HepG2 (cell line): ENCODE results near the gene R3HCC1L. TPM values are rescaled to one million over a fixed set of nuclear protein-coding genes. Genes with fewer than 3 reads are reported as not detected.

Source experiments
- ATAC-seq: fragments of 200-7000 bp; cut with Tn5 transposase; 3 replicates; pipeline ENCODE4 v1.9.1; 2020; ENCODE audit warnings: mild to moderate bottlenecking, moderate library complexity
- BruUV-seq: library from RNA; stranded (reverse); fragments of 400-500 nt; replicated peaks from 2 replicates; lab custom pipeline; 2021; lab: Mats Ljungman, UMichigan
- CTCF ChIA-PET: fragments of 300-600 bp; formaldehyde crosslinking; extraction: SDS; loops from one replicate; lab custom pipeline; 2021; ENCODE audit warnings: low total read pairs, inconsistent platforms, low intra/inter-chr PET ratio; lab: Yijun Ruan, JAX
- POLR2A ChIA-PET: fragments of 350-600 bp; sonication (Branson Sonifier 250); formaldehyde crosslinking; loops from one replicate; lab custom pipeline; 2020; ENCODE audit warnings: antibody characterized with exemption, inconsistent platforms; lab: Yijun Ruan, JAX
- DNase-seq: peaks from one replicate; pipeline ENCODE4 v3.0.0-alpha.2; 2015; ENCODE audit warnings: low spot score
- FAIRE-seq: peaks from 3 replicates; lab custom pipeline; 2011; peaks lifted over from hg19 to GRCh38; lab: Jason Lieb, UNC
- H2AFZ ChIP-seq: one replicate; pipeline ENCODE4 v1.6.1; 2011; ENCODE audit warnings: low read length, inconsistent platforms
- H3K27ac ChIP-seq: fragments of 300-600 bp; 3 replicates; pipeline ENCODE4 v1.8.0; 2011; ENCODE audit warnings: mixed run types, mild to moderate bottlenecking, mixed read lengths, low read length, inconsistent platforms; ENCODE audit not compliant: insufficient read depth; ENCODE audit errors: extremely low read length
- H3K27me3 ChIP-seq, 2 experiments: fragments of 200-600 bp in 1 of 2; 2 replicates in 1 of 2; 3 replicates in 1 of 2; pipeline versions ENCODE4 v1.6.0 to v1.8.0; 2011; ENCODE audit warnings: low read length in 2 of 2, mild to moderate bottlenecking in 2 of 2, moderate library complexity in 2 of 2, inconsistent platforms in 1 of 2; ENCODE audit not compliant: insufficient read depth in 2 of 2, control insufficient read depth in 1 of 2
- H3K36me3 ChIP-seq, 2 experiments: fragments of 200-600 bp in 1 of 2; replicated peaks in 1 of 2; 2 replicates in 1 of 2; 3 replicates in 1 of 2; pipeline versions ENCODE4 v1.5.1 to v1.8.0; 2011; ENCODE audit warnings: low read length in 2 of 2, inconsistent platforms in 1 of 2; ENCODE audit not compliant: insufficient read depth in 2 of 2, control insufficient read depth in 1 of 2
- H3K4me1 ChIP-seq: 2 replicates; pipeline ENCODE4 v1.5.1; 2012; ENCODE audit warnings: low read length, inconsistent platforms; ENCODE audit not compliant: insufficient read depth
- H3K4me2 ChIP-seq: 2 replicates; pipeline ENCODE4 v1.6.0; 2011; ENCODE audit warnings: low read depth, low read length, inconsistent platforms
- H3K4me3 ChIP-seq, 3 experiments: fragments of 200-600 bp in 1 of 3; sonication (generic), shearing (Covaris generic) in 1 of 3; replicated peaks in 1 of 3; 2 replicates each; pipeline ENCODE4 v1.5.1; 2011 to 2016; ENCODE audit warnings: low read length in 3 of 3, inconsistent platforms in 2 of 3, low read depth in 2 of 3, mild to moderate bottlenecking in 2 of 3, control low read depth in 1 of 3, mixed read lengths in 1 of 3; ENCODE audit not compliant: insufficient read depth in 1 of 3
- H3K79me2 ChIP-seq: one replicate; pipeline ENCODE4 v1.6.1; 2011; ENCODE audit warnings: low read length, inconsistent platforms; ENCODE audit not compliant: insufficient read depth
- H3K9ac ChIP-seq: 2 replicates; pipeline ENCODE4 v1.6.0; 2011; ENCODE audit warnings: mild to moderate bottlenecking, low read depth, low read length, inconsistent platforms; ENCODE audit not compliant: insufficient read depth
- H3K9me3 ChIP-seq: 2 replicates; pipeline ENCODE4 v1.5.1; 2012; ENCODE audit warnings: mild to moderate bottlenecking, low read length
- H4K20me1 ChIP-seq: 2 replicates; pipeline ENCODE4 v1.6.0; 2011; ENCODE audit warnings: inconsistent platforms, mild to moderate bottlenecking, low read length, moderate library complexity; ENCODE audit not compliant: insufficient read depth
- ADNP ChIP-seq: sonication (generic); formaldehyde crosslinking; IDR thresholded peaks from 2 replicates; pipeline ENCODE4 v1.4.0; 2020; ENCODE audit warnings: missing genetic modification reagents
- CCDC6 ChIP-seq: sonication (generic); formaldehyde crosslinking; IDR thresholded peaks from 2 replicates; pipeline ENCODE4 v1.8.1; 2022; ENCODE audit warnings: mild to moderate bottlenecking, missing genetic modification reagents, moderate library complexity
- GATA4 ChIP-seq: sonication (generic); IDR thresholded peaks from 2 replicates; pipeline ENCODE4 v1.6.1; 2016; ENCODE audit warnings: antibody characterized with exemption, low read depth, borderline replicate concordance
- MIER3 ChIP-seq: IDR thresholded peaks from 2 replicates; pipeline ENCODE4 v1.6.1; 2016; ENCODE audit warnings: missing compliant biosample characterization, borderline replicate concordance
- NFRKB ChIP-seq: fragments of 450-650 bp; IDR thresholded peaks from 2 replicates; pipeline ENCODE4 v1.6.1; 2017
- PHF8 ChIP-seq: sonication (generic); formaldehyde crosslinking; IDR thresholded peaks from 2 replicates; pipeline ENCODE4 v1.5.0; 2020; ENCODE audit warnings: missing genetic modification reagents
- ZFAT ChIP-seq: sonication (generic); formaldehyde crosslinking; conservative IDR thresholded peaks from 2 replicates; pipeline ENCODE4 v1.8.1; 2023; ENCODE audit warnings: missing genetic modification reagents, inconsistent platforms
- ZNF431 ChIP-seq: sonication (generic); formaldehyde crosslinking; IDR thresholded peaks from 2 replicates; pipeline ENCODE4 v1.9.0; 2022; ENCODE audit warnings: missing genetic modification reagents, low read depth, mild to moderate bottlenecking, borderline replicate concordance
- ZNF619 ChIP-seq: sonication (generic); formaldehyde crosslinking; IDR thresholded peaks from 2 replicates; pipeline ENCODE4 v1.4.0; 2020; ENCODE audit warnings: mild to moderate bottlenecking, missing genetic modification reagents
- ZZZ3 ChIP-seq: sonication (generic); formaldehyde crosslinking; IDR thresholded peaks from 2 replicates; pipeline ENCODE4 v1.4.0; 2020; ENCODE audit warnings: missing genetic modification reagents, mild to moderate bottlenecking, borderline replicate concordance
- WGBS: methylation state at CpG from one replicate; pipeline ENCODE4 v1.1.6; 2017; ENCODE audit warnings: low lambda C conversion rate; 5-methylcytosine and 5-hydroxymethylcytosine counted together
- in situ Hi-C: cut with HindIII; loops from 2 replicates; pipeline ENCODE4 v1.10.0; 2017; ENCODE audit warnings: low pct_unique_long_range_greater_than_20kb; ENCODE audit not compliant: extremely low pct_ligation_motif_present
- intact Hi-C: fragments of 100-400 bp; cut with micrococcal nuclease; formaldehyde crosslinking; loops from one replicate; pipeline ENCODE4 v1.10.0; 2022; ENCODE audit not compliant: unreplicated experiment
- polyA plus RNA-seq, 8 experiments: library from polyadenylated mRNA; depleted of rRNA in 3 of 8; stranded (reverse) in 7 of 8; unstranded in 1 of 8; fragments of >200 nt; fragmentation: Illumina TruSeq in 4 of 8; extraction: Trizol in 4 of 8; gene quantifications; 2 replicates each; pipeline versions ENCODE4 v1.2.1 to v1.2.3, GENCODE V29; 2011 to 2016; ENCODE audit warnings: low read depth in 4 of 8, missing spikeins in 1 of 8, mixed read lengths in 1 of 8; ENCODE audit not compliant: insufficient read depth in 1 of 8
- total RNA-seq, 5 experiments: library from RNA; depleted of rRNA; stranded (reverse); fragments of >200 nt; fragmentation: Illumina TruSeq; extraction: Trizol; gene quantifications; 2 replicates each; pipeline ENCODE4 v1.2.3, GENCODE V29; 2016; ENCODE audit warnings: low read depth in 1 of 5
- TF ChIP-seq, protein P1 (sequence below): sonication (generic); formaldehyde crosslinking; conservative IDR thresholded peaks from 2 replicates; pipeline ENCODE4 v1.4.0; 2020; ENCODE audit warnings: missing genetic modification reagents
- TF ChIP-seq, protein P2 (sequence below): sonication (generic); formaldehyde crosslinking; IDR thresholded peaks from 2 replicates; pipeline ENCODE4 v1.4.0; 2020; ENCODE audit warnings: mild to moderate bottlenecking, low read depth, missing genetic modification reagents
- TF ChIP-seq, protein P3 (sequence below): sonication (generic); formaldehyde crosslinking; IDR thresholded peaks from 2 replicates; pipeline ENCODE4 v1.9.0; 2021; ENCODE audit warnings: mild to moderate bottlenecking, missing genetic modification reagents
- TF ChIP-seq, protein P4 (sequence below): sonication (generic); formaldehyde crosslinking; conservative IDR thresholded peaks from 2 replicates; pipeline ENCODE4 v1.8.0; 2022; ENCODE audit warnings: missing genetic modification reagents

The R3HCC1L gene
- total and polyA plus RNA-seq, 2 of the 13 experiments (the other 11 are each of a cell fraction or from before 2014, with no cell fraction given): 6.5 to 12.2 TPM

DNA sequence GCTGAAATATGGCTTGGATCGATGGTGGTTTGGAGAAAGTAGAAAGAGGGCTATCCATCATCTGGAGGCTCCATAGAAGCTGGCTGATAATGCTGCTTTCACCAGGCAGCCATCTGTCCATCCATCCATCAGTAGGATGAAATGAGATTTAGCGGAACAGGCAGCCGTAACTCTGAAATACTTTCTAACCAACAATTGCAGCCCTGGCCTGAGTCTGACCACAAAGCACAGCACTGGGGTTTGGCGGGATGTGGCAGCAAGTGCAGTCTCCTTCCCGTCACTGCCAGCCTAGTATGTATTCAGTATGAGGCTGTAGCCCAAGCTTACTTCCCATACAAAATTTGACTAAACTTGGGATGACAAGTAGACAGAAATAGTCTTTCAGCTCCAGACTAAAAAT is 38.0 kb downstream of the R3HCC1L start:
- in situ Hi-C loops: loop anchor here (5.0 kb wide), 1 partner anchor 135 kb away; no protein-coding TSS in a partner anchor
- H3K27me3 ChIP-seq: no peaks in the 10 kb centered on the region
- no peaks in the 10 kb centered on the region for H3K4me1 ChIP-seq
- POLR2A ChIA-PET: no interaction called here
- no peak overlapping the region for H3K9ac ChIP-seq
- H3K36me3 ChIP-seq: peaks cover 0 to 4% of the 10 kb centered on the region in 2 experiments; a peak in 2 of 5 replicates
- FAIRE-seq (no peak), DNase-seq (no peak), ATAC-seq (no peak)
- H2AFZ ChIP-seq: no peak overlapping the region
- no peak overlapping the region for H3K4me3 ChIP-seq
- H3K27ac ChIP-seq: no peak overlapping the region
- no TSS peak for BruUV-seq
- no peaks in the 10 kb centered on the region for H3K9me3 ChIP-seq
- CTCF ChIA-PET: interaction anchor here (2.6 kb wide), 1 partner anchor 137 kb away, joined by 30 read pairs; no protein-coding TSS in a partner anchor
- H4K20me1 ChIP-seq: no peaks in the 10 kb centered on the region
- no peaks in the 10 kb centered on the region for H3K79me2 ChIP-seq
- intact Hi-C loops: no loop called here
- no peak overlapping the region for H3K4me2 ChIP-seq
- WGBS: 97% methylated on average over 5 of the region's 5 CpGs
- TF ChIP-seq ZNF619 (CRISPR knock-in tag): no peak
- TF ChIP-seq, protein P1, sequence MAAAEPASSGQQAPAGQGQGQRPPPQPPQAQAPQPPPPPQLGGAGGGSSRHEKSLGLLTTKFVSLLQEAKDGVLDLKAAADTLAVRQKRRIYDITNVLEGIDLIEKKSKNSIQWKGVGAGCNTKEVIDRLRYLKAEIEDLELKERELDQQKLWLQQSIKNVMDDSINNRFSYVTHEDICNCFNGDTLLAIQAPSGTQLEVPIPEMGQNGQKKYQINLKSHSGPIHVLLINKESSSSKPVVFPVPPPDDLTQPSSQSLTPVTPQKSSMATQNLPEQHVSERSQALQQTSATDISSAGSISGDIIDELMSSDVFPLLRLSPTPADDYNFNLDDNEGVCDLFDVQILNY (CRISPR knock-in tag): no peak
- TF ChIP-seq ZFAT (CRISPR knock-in tag): no peak
- TF ChIP-seq ADNP (CRISPR knock-in tag): no peak
- no peak for TF ChIP-seq ZZZ3 (CRISPR knock-in tag)
- no peak for TF ChIP-seq ZNF431 (CRISPR knock-in tag)
- TF ChIP-seq CCDC6 (CRISPR knock-in tag): no peak
- TF ChIP-seq, protein P2, sequence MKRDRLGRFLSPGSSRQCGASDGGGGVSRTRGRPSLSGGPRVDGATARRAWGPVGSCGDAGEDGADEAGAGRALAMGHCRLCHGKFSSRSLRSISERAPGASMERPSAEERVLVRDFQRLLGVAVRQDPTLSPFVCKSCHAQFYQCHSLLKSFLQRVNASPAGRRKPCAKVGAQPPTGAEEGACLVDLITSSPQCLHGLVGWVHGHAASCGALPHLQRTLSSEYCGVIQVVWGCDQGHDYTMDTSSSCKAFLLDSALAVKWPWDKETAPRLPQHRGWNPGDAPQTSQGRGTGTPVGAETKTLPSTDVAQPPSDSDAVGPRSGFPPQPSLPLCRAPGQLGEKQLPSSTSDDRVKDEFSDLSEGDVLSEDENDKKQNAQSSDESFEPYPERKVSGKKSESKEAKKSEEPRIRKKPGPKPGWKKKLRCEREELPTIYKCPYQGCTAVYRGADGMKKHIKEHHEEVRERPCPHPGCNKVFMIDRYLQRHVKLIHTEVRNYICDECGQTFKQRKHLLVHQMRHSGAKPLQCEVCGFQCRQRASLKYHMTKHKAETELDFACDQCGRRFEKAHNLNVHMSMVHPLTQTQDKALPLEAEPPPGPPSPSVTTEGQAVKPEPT (CRISPR knock-in tag): no peak
- no peak for TF ChIP-seq MIER3 (CRISPR knock-in tag)
- TF ChIP-seq, protein P3, sequence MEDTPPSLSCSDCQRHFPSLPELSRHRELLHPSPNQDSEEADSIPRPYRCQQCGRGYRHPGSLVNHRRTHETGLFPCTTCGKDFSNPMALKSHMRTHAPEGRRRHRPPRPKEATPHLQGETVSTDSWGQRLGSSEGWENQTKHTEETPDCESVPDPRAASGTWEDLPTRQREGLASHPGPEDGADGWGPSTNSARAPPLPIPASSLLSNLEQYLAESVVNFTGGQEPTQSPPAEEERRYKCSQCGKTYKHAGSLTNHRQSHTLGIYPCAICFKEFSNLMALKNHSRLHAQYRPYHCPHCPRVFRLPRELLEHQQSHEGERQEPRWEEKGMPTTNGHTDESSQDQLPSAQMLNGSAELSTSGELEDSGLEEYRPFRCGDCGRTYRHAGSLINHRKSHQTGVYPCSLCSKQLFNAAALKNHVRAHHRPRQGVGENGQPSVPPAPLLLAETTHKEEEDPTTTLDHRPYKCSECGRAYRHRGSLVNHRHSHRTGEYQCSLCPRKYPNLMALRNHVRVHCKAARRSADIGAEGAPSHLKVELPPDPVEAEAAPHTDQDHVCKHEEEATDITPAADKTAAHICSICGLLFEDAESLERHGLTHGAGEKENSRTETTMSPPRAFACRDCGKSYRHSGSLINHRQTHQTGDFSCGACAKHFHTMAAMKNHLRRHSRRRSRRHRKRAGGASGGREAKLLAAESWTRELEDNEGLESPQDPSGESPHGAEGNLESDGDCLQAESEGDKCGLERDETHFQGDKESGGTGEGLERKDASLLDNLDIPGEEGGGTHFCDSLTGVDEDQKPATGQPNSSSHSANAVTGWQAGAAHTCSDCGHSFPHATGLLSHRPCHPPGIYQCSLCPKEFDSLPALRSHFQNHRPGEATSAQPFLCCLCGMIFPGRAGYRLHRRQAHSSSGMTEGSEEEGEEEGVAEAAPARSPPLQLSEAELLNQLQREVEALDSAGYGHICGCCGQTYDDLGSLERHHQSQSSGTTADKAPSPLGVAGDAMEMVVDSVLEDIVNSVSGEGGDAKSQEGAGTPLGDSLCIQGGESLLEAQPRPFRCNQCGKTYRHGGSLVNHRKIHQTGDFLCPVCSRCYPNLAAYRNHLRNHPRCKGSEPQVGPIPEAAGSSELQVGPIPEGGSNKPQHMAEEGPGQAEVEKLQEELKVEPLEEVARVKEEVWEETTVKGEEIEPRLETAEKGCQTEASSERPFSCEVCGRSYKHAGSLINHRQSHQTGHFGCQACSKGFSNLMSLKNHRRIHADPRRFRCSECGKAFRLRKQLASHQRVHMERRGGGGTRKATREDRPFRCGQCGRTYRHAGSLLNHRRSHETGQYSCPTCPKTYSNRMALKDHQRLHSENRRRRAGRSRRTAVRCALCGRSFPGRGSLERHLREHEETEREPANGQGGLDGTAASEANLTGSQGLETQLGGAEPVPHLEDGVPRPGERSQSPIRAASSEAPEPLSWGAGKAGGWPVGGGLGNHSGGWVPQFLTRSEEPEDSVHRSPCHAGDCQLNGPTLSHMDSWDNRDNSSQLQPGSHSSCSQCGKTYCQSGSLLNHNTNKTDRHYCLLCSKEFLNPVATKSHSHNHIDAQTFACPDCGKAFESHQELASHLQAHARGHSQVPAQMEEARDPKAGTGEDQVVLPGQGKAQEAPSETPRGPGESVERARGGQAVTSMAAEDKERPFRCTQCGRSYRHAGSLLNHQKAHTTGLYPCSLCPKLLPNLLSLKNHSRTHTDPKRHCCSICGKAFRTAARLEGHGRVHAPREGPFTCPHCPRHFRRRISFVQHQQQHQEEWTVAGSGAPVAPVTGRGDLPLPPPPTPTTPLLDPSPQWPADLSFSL (CRISPR knock-in tag): no peak
- no peak for TF ChIP-seq PHF8 (CRISPR knock-in tag)
- no peak for TF ChIP-seq GATA4
- TF ChIP-seq, protein P4, sequence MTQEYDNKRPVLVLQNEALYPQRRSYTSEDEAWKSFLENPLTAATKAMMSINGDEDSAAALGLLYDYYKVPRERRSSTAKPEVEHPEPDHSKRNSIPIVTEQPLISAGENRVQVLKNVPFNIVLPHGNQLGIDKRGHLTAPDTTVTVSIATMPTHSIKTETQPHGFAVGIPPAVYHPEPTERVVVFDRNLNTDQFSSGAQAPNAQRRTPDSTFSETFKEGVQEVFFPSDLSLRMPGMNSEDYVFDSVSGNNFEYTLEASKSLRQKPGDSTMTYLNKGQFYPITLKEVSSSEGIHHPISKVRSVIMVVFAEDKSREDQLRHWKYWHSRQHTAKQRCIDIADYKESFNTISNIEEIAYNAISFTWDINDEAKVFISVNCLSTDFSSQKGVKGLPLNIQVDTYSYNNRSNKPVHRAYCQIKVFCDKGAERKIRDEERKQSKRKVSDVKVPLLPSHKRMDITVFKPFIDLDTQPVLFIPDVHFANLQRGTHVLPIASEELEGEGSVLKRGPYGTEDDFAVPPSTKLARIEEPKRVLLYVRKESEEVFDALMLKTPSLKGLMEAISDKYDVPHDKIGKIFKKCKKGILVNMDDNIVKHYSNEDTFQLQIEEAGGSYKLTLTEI (CRISPR knock-in tag): no peak
- TF ChIP-seq NFRKB: no peak
